Neural progenitor cell (in vitro differentiated cells): Measurements from ENCODE around the gene TGFBR2.
"Not testable (repeated sequence)": the region's sequence is repeated elsewhere in the genome, so short reads cannot be mapped to it uniquely, and the experiment has no call there.

ENCODE experiments used
- EZH2 ChIP-seq: fragments of 200-600 bp; sonication (generic); IDR thresholded peaks from 2 replicates; pipeline ENCODE4 v1.6.1; 2017; ENCODE audit warnings: antibody characterized with exemption, mild to moderate bottlenecking, moderate library complexity
- EZH2phosphoT487 ChIP-seq: fragments of 200-600 bp; sonication (generic); IDR thresholded peaks from 2 replicates; pipeline ENCODE4 v1.6.1; 2017; ENCODE audit warnings: antibody characterized with exemption
- TF ChIP-seq, protein P1 (sequence below): fragments of 200-600 bp; sonication (generic); IDR thresholded peaks from 2 replicates; pipeline ENCODE4 v1.5.1; 2017; ENCODE audit warnings: antibody characterized with exemption, mild to moderate bottlenecking

DNA sequence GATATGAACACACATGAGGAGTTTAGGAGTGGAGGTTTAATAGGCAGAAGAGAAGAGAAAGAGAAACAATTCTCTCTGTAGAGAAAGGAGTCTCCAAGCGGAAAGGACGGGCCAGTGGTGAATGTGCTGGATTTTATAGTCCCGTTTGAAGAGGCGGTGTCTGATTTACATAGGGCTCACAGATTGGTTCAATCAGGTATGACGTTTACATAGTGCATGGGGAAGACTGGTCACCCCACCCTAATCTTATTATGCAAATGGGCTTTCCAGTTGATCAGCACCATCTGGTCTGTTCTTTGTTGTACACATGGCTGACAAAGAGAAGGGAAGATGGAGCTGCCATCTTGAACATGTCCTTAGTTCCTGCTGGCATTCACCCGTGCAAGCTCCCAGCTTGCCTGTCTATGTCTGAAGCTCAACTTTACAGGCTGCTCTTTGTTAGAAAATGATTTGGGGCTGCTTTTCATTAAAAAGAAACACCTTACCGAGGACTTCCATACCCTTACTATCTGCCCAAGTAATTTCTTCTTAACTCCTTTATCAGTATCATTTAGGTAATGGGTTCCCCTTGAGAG is 63.0 kb downstream of the TGFBR2 start:
- TF ChIP-seq, protein P1, sequence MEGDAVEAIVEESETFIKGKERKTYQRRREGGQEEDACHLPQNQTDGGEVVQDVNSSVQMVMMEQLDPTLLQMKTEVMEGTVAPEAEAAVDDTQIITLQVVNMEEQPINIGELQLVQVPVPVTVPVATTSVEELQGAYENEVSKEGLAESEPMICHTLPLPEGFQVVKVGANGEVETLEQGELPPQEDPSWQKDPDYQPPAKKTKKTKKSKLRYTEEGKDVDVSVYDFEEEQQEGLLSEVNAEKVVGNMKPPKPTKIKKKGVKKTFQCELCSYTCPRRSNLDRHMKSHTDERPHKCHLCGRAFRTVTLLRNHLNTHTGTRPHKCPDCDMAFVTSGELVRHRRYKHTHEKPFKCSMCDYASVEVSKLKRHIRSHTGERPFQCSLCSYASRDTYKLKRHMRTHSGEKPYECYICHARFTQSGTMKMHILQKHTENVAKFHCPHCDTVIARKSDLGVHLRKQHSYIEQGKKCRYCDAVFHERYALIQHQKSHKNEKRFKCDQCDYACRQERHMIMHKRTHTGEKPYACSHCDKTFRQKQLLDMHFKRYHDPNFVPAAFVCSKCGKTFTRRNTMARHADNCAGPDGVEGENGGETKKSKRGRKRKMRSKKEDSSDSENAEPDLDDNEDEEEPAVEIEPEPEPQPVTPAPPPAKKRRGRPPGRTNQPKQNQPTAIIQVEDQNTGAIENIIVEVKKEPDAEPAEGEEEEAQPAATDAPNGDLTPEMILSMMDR = not testable (repeated sequence)
- not testable (repeated sequence) for TF ChIP-seq EZH2phosphoT487, EZH2
